ENCODE results near the gene PLAC1.

The PLAC1 gene

DNA sequence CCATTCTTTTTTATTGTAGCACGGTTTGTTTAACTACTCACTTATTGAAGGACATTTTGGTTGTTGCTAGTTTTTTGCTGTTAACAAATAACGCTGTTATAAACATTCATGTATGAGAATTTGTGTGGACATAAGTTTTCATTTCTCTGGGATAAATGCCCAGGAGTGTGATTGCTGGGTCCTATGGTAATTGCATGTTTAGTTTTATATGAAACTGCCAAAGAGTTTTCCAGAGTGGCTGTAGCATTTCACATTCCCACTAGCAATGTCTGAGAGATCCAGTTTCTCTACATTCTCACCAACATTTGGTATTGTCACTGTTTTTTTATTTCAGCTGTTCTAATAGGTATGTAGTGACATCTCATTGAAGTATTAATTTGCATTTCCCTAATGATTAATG lies 66.8 kb downstream of the PLAC1 start:
- Histone ChIP-seq H3K27ac (ENCODE audit: low read length) (no peak overlapping the region), H3K4me3 (ENCODE audit: low read length) (no peak overlapping the region), H3K4me1 (ENCODE audit: control insufficient read depth, insufficient read depth, low read length) (no peaks in the 10 kb centered on the region), H3K9me3 (ENCODE audit: control insufficient read depth, insufficient read depth, low read length) (no peaks in the 10 kb centered on the region), H3K36me3 (ENCODE audit: control insufficient read depth, insufficient read depth, low read length) (no peaks in the 10 kb centered on the region), H3K27me3 (ENCODE audit: control insufficient read depth, insufficient read depth, low read length) (no peaks in the 10 kb centered on the region)
- no CpG with 5 or more reads among the region's 2 CpGs for WGBS (ENCODE audit: insufficient coverage, insufficient read length)
- no peak for DNase-seq (ENCODE audit: low read depth, low spot score)

DNA sequence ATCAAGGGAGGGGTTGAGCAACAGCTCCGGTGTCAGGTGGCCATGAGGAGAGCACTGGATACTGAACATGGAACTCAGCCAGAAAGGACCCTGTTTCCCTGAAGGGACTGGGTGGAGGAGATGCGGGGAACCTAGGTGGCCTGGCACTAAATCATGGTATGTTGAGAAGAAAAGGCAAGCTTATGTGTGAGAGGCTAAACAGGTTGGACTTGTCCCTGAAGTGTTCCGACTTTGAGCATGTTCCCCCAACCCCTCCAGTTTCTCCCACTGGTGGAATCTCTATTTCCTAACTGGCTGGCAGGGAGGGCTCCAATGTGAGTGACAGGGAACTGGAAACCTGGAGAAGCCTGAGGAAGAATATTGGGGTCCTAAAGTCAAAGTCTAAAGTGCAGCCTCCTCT lies 69.5 kb downstream of the PLAC1 start:
- Histone ChIP-seq H3K27me3 (ENCODE audit: control insufficient read depth, insufficient read depth, low read length) (no peaks in the 10 kb centered on the region), H3K4me3 (ENCODE audit: low read length) (no peak overlapping the region), H3K27ac (ENCODE audit: low read length) (no peak overlapping the region), H3K9me3 (ENCODE audit: control insufficient read depth, insufficient read depth, low read length) (no peaks in the 10 kb centered on the region), H3K36me3 (ENCODE audit: control insufficient read depth, insufficient read depth, low read length) (no peaks in the 10 kb centered on the region), H3K4me1 (ENCODE audit: control insufficient read depth, insufficient read depth, low read length) (no peaks in the 10 kb centered on the region)
- no CpG with 5 or more reads among the region's 3 CpGs for WGBS (ENCODE audit: insufficient coverage, insufficient read length)
- DNase-seq (ENCODE audit: low read depth, low spot score) = no peak

DNA sequence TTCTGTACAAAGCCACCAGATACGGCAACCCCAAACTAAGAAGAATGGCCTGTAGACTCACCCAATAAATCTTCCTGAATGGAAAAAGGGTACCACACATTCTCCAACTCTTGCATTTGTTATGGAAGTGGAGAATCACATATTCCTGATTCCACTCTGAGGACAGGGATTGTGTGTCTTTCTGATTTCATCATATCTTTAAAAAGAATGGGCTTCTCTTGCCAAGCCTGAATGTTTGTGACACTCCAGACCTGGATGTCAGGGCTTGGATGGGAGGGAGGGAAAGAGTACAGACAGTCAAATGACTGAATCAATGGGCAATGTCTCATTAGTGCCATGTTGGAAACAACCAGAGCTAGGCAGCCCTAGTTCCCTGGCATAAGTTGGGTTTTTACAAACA lies 77.4 kb downstream of the PLAC1 start:
- Histone ChIP-seq H3K9me3 (ENCODE audit: control insufficient read depth, insufficient read depth, low read length) (no peaks in the 10 kb centered on the region), H3K36me3 (ENCODE audit: control insufficient read depth, insufficient read depth, low read length) (no peaks in the 10 kb centered on the region), H3K4me3 (ENCODE audit: low read length) (no peak overlapping the region), H3K27me3 (ENCODE audit: control insufficient read depth, insufficient read depth, low read length) (no peaks in the 10 kb centered on the region), H3K4me1 (ENCODE audit: control insufficient read depth, insufficient read depth, low read length) (no peaks in the 10 kb centered on the region), H3K27ac (ENCODE audit: low read length) (no peak overlapping the region)
- WGBS (ENCODE audit: insufficient coverage, insufficient read length) = no CpG with 5 or more reads among the region's 1 CpG
- no peak for DNase-seq (ENCODE audit: low read depth, low spot score)

DNA sequence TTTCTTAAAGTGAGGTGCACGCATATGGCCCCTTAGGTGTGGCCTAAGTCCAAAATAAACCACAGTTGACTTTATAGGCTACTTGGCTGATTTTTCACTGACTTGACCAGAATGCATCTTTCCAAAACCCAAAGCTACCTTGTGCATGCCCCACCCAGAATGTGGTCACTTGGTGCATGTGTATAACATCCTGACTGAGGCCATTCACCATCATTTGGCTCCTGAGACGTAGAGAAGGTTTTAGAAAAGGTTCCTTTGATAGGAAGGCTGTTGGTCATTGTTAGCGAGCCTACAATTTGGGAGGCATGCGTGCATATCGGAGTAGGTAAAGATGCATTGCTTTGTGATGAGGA lies 84.6 kb downstream of the PLAC1 start:
- H3K36me3 ChIP-seq (ENCODE audit: control insufficient read depth, insufficient read depth, low read length) = no peaks in the 10 kb centered on the region
- H3K27me3 ChIP-seq (ENCODE audit: control insufficient read depth, insufficient read depth, low read length) = no peaks in the 10 kb centered on the region
- H3K9me3 ChIP-seq (ENCODE audit: control insufficient read depth, insufficient read depth, low read length) = no peaks in the 10 kb centered on the region
- no CpG with 5 or more reads among the region's 5 CpGs for WGBS (ENCODE audit: insufficient coverage, insufficient read length)
- no peaks in the 10 kb centered on the region for H3K4me1 ChIP-seq (ENCODE audit: control insufficient read depth, insufficient read depth, low read length)
- DNase-seq (ENCODE audit: low read depth, low spot score) = no peak
- no peak overlapping the region for H3K27ac ChIP-seq (ENCODE audit: low read length)
- no peak overlapping the region for H3K4me3 ChIP-seq (ENCODE audit: low read length)

DNA sequence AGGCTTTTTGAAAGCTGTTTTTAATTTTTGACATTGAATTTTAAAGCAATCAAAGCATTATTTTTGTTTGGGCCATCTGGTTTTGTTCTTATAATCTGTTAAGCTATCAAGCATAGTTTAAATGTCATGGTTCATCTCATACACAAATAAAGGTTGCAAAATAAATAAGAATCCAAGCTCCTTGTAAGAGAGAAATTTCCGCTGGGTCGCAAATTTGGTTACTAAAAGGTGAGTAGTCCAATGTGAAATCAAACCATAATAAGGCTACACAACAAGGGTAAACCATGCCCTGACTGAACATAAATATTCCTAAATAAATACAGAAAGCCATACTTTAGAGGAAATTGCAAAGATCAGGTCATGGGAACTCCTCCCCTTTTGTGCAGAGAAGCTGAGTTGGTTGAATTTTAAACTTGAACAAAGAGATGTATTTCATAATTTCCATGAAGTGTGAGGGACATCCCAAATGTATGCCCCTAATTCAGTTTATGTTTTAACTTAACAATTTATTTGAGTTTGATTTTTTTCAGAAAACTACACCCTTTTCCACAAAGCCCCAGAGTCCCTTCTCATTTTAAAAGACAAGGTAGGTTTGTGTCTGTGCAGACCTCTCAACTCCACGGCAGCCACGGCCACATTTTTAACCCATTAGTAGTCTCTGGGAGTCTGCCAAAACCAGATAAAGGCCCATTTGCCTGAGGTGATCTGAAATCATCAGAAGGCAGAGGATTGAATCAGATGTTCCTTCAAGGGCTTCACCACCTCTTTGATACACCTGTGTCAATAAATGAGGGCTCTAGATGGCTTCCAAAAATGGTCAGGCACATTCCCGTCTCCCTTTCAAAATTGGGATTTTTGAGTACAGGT lies 85.2 kb downstream of the PLAC1 start:
- no peak for DNase-seq (ENCODE audit: low read depth, low spot score)
- Histone ChIP-seq H3K9me3 (ENCODE audit: control insufficient read depth, insufficient read depth, low read length) (no peaks in the 10 kb centered on the region), H3K27me3 (ENCODE audit: control insufficient read depth, insufficient read depth, low read length) (no peaks in the 10 kb centered on the region), H3K4me1 (ENCODE audit: control insufficient read depth, insufficient read depth, low read length) (no peaks in the 10 kb centered on the region), H3K36me3 (ENCODE audit: control insufficient read depth, insufficient read depth, low read length) (no peaks in the 10 kb centered on the region), H3K4me3 (ENCODE audit: low read length) (no peak overlapping the region), H3K27ac (ENCODE audit: low read length) (no peak overlapping the region)
- no CpG with 5 or more reads among the region's 5 CpGs for WGBS (ENCODE audit: insufficient coverage, insufficient read length)

DNA sequence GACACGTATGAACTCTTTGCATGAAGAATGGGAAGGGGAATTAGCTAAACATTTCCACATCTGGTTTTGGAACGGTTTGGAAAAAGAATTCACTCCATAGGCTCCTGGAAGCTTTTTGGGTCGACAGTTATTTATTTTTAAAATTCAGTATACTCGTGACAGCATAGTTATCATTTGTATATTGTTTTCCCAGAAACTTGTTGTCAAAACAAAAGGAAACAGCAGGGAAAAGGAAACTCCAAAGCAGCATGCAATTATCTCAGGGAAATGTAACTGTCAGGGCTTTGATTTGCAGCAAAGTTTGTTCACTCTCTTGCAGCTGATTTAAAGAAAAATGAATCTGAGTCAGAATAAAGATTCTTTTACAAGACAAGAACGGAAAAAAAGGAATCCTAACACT lies 86.5 kb downstream of the PLAC1 start:
- no peaks in the 10 kb centered on the region for H3K27me3 ChIP-seq (ENCODE audit: control insufficient read depth, insufficient read depth, low read length)
- no peak for DNase-seq (ENCODE audit: low read depth, low spot score)
- no peaks in the 10 kb centered on the region for H3K9me3 ChIP-seq (ENCODE audit: control insufficient read depth, insufficient read depth, low read length)
- H3K27ac ChIP-seq (ENCODE audit: low read length) = no peak overlapping the region
- H3K4me3 ChIP-seq (ENCODE audit: low read length) = no peak overlapping the region
- no CpG with 5 or more reads among the region's 5 CpGs for WGBS (ENCODE audit: insufficient coverage, insufficient read length)
- no peaks in the 10 kb centered on the region for H3K4me1 ChIP-seq (ENCODE audit: control insufficient read depth, insufficient read depth, low read length)
- no peaks in the 10 kb centered on the region for H3K36me3 ChIP-seq (ENCODE audit: control insufficient read depth, insufficient read depth, low read length)

DNA sequence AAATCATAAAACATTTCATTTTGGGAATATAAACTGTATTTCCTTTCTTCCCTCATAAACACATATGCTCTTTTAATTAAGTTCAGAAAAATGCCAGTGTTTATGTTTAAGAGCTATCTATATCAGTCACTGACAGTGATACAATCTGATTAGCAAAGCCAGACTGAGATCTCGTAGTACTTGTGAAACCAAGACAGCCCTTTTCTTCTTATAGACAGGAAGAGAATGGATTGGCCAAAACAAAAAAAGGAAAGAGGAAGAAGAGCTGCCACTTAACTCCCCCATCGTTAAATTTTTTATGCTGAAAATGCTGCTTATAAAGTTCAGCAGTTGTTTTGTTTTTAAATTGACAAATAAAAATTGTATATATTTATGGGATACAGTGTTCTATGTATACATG lies 87.4 kb downstream of the PLAC1 start:
- Histone ChIP-seq H3K4me3 (ENCODE audit: low read length) (no peak overlapping the region), H3K27ac (ENCODE audit: low read length) (no peak overlapping the region), H3K27me3 (ENCODE audit: control insufficient read depth, insufficient read depth, low read length) (no peaks in the 10 kb centered on the region), H3K36me3 (ENCODE audit: control insufficient read depth, insufficient read depth, low read length) (no peaks in the 10 kb centered on the region), H3K4me1 (ENCODE audit: control insufficient read depth, insufficient read depth, low read length) (no peaks in the 10 kb centered on the region), H3K9me3 (ENCODE audit: control insufficient read depth, insufficient read depth, low read length) (no peaks in the 10 kb centered on the region)
- no peak for DNase-seq (ENCODE audit: low read depth, low spot score)
- WGBS (ENCODE audit: insufficient coverage, insufficient read length) = no CpG with 5 or more reads among the region's 2 CpGs

GRCh38 chrX:134570509-134570846 lies 87.8 kb downstream of the PLAC1 start:
- WGBS (ENCODE audit: insufficient coverage, insufficient read length) = no CpG with 5 or more reads among the region's 3 CpGs
- Histone ChIP-seq H3K36me3 (ENCODE audit: control insufficient read depth, insufficient read depth, low read length) (no peaks in the 10 kb centered on the region), H3K27me3 (ENCODE audit: control insufficient read depth, insufficient read depth, low read length) (no peaks in the 10 kb centered on the region), H3K9me3 (ENCODE audit: control insufficient read depth, insufficient read depth, low read length) (no peaks in the 10 kb centered on the region), H3K27ac (ENCODE audit: low read length) (no peak overlapping the region), H3K4me3 (ENCODE audit: low read length) (no peak overlapping the region), H3K4me1 (ENCODE audit: control insufficient read depth, insufficient read depth, low read length) (no peaks in the 10 kb centered on the region)
- no peak for DNase-seq (ENCODE audit: low read depth, low spot score)

DNA sequence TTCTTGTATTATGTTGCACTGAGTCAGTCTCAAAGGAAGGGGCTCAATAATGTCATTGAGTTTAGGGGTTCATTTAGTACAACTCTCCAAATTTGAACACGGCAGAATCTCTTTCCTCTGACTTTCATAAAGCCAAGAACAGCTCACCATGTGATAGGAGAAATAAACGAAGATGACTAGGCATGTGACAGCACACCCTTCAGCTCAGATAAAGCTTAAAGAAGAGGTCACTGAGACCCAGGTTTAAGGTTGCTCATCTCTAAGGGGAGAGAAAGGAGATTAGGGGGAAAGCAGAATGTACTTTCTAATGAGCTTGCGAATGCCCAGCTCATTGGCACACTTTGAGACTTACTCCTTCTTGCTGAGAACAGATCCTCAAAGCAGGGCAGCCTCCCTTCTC lies 89.0 kb downstream of the PLAC1 start:
- Histone ChIP-seq H3K27me3 (ENCODE audit: control insufficient read depth, insufficient read depth, low read length) (no peaks in the 10 kb centered on the region), H3K36me3 (ENCODE audit: control insufficient read depth, insufficient read depth, low read length) (no peaks in the 10 kb centered on the region), H3K9me3 (ENCODE audit: control insufficient read depth, insufficient read depth, low read length) (no peaks in the 10 kb centered on the region), H3K4me1 (ENCODE audit: control insufficient read depth, insufficient read depth, low read length) (no peaks in the 10 kb centered on the region), H3K27ac (ENCODE audit: low read length) (no peak overlapping the region), H3K4me3 (ENCODE audit: low read length) (no peak overlapping the region)
- no peak for DNase-seq (ENCODE audit: low read depth, low spot score)
- no CpG with 5 or more reads among the region's 3 CpGs for whole genome bisulfite sequencing (ENCODE audit: insufficient coverage, insufficient read length)

DNA sequence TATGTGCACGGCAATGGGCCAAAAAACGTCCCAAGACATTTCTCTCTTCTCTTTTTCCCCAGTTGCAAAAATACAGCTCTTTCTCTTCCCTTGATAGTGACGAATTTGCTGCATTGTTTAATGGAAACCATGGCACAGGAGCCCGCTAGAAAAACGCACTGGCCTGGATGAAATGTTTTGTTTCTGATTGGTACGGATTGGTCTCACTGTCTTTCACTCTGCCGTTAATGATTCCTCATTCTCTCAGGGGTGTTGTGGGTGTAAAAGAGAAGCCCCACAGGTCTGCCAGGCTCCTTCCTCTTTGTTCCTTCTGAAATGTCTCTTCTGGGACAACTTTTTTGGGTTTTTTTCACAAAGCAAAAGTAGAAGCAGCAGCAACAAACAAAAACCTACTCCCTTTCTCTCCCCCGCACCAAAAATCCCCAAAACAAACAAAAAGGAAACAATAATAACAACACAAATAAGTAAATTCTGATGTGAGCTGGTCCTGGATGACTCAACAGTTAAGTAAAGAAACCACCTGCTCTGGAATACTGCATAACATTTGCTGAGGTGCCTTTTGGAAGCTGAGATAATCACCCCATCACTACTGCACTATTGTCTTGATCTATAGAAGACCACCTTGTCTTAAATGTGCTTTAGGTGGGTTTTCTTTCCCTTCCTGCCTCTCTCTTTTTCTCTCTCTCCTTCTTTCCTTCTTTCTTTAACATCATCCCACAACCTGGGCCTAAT lies 89.8 kb downstream of the PLAC1 start:
- Histone ChIP-seq H3K27me3 (ENCODE audit: control insufficient read depth, insufficient read depth, low read length) (no peaks in the 10 kb centered on the region), H3K4me1 (ENCODE audit: control insufficient read depth, insufficient read depth, low read length) (no peaks in the 10 kb centered on the region), H3K4me3 (ENCODE audit: low read length) (no peak overlapping the region)

GRCh38 chrX:134566506-134566905 lies 91.8 kb downstream of the PLAC1 start:
- Histone ChIP-seq H3K4me3 (ENCODE audit: low read length) (no peak overlapping the region), H3K36me3 (ENCODE audit: control insufficient read depth, insufficient read depth, low read length) (no peaks in the 10 kb centered on the region), H3K27ac (ENCODE audit: low read length) (no peak overlapping the region), H3K4me1 (ENCODE audit: control insufficient read depth, insufficient read depth, low read length) (no peaks in the 10 kb centered on the region), H3K27me3 (ENCODE audit: control insufficient read depth, insufficient read depth, low read length) (no peaks in the 10 kb centered on the region), H3K9me3 (ENCODE audit: control insufficient read depth, insufficient read depth, low read length) (no peaks in the 10 kb centered on the region)
- WGBS (ENCODE audit: insufficient coverage, insufficient read length) = no CpG with 5 or more reads among the region's 5 CpGs
- no peak for DNase-seq (ENCODE audit: low read depth, low spot score)

More for the DNA sequence above, 89.8 kb downstream of the PLAC1 start:
- no peaks in the 10 kb centered on the region for H3K36me3 ChIP-seq (ENCODE audit: control insufficient read depth, insufficient read depth, low read length)
- whole genome bisulfite sequencing (ENCODE audit: insufficient coverage, insufficient read length) = 100% methylated on average over 1 of the region's 8 CpGs
- no peaks in the 10 kb centered on the region for H3K9me3 ChIP-seq (ENCODE audit: control insufficient read depth, insufficient read depth, low read length)
- DNase-seq (ENCODE audit: low read depth, low spot score) = no peak
- H3K27ac ChIP-seq (ENCODE audit: low read length) = no peak overlapping the region
